GM21423 (cell line): Measurements from ENCODE around the gene TEFM.
"Not testable (repeated sequence)": the region's sequence is repeated elsewhere in the genome, so short reads cannot be mapped to it uniquely, and the experiment has no call there.

ENCODE experiments used
- ATAC-seq: cut with Tn5 transposase; IDR thresholded peaks from one replicate; pipeline ENCODE4 v1.9.1; 2021; ENCODE audit warnings: mild to moderate bottlenecking, moderate library complexity; ENCODE audit not compliant: unreplicated experiment

The TEFM gene

DNA sequence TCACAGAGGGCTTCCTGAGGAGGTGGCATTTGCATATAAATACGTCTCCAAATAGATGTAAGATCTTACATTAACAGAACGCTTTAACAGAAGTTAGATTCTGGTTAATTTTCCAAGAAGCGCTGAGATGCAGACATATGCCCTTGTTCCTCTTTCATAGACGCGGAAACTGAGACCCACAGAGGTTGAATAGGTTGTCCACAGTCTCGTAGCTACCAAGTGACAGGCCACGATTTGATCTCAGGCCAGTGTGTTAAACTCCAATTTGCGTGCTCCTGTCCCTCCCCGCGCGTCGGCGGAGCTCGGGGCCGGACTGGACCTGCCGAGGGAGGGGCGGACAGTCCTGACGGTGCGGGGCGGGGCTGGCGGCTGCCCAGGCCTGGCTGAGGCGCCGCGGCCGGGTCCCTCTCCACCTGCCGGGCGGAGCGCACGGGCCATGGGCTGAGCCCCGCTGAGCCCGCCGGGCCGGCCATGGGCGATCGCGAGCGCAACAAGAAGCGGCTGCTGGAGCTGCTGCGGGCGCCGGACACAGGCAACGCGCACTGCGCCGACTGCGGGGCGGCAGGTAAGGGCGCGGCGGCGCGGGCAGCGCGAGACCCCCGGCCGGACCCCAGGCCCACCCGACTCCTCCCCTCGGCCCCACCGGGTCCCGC is 15.6 kb upstream of the TEFM start, which contains the start of gene ADAP2:
Gene ADAP2 (plus strand): TSS at position 402 of the 653 bp plus-strand sequence. CDS start 70 bp downstream, at position 472.
- ATAC-seq, result no peak

DNA sequence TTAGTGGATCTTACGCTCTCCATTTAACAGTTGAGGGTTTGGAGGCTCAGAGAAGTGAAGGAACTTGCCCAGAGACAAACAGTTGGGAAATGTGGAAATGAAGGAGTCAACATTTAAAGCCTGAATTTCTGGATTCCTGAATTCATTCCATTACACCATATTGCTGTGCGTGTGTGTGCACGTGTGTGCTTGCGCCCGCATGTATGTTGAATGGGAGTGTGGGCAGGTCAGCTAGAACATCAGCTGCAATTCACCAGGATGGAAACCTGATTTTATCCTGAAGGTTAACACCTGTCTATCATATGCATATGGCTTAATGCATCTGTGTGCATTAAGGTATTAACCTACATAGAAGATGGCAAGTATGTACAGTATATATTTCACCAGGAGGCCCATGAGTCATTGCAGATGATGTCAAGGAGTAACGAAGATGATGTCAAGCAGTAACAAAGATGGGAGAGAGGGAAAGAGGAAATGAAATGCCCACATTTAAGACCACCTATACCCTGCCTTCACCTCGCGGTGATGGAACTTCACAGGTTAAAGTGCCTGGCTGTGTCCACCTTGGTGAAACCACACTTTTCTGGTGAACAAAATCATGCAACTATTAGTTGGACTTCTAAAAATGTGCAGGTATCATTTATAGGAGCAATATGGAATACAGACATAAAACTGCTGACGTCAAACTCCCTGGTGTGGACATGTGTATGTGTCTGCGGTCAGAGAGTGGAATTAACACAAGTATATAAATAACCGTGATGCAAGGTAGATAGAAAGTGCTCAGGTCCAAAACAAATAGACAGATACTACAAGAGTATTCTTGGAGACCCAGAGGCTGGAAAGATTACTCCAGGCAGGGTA is 14.9 kb upstream of the TEFM start:
- ATAC-seq, result no peak

DNA sequence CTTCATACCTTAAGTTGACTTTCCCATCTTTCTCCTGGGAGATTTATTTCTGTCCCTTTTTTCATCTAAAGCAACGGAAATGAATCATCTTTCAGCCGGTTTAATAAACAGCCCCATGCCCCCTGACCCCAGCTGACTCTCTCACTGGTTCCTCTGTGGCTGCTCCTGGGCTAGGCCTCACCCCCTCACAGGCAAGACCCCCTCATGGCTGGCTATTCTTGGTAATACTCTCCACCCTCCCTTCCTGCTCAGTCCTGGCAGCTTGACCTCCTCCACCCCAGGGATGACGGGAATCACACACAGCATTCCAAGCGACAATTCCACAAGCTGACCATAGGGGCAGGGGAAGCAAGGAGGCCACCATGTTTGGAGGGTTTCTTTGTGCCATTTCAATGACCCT is 14.2 kb upstream of the TEFM start:
- no peak for ATAC-seq

DNA sequence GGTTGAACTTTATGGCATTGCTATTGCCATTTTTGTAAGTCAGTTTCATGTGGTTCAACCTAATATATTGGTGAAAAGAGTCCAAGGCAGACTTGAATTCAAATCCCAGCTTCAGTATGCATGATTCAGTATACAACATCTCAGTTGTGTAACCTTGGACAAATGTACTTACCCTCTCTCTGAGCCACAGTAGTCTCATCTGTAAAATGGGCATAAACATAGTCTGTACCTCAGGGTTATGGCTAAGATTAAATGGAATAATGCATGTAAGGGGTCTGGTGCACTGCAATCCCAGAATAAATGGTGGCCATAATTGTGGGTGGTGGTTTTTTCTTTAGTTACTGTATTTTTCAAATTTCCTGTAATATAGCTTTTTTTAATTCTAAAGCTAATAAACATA is 11.0 kb upstream of the TEFM start:
- no peak for ATAC-seq

DNA sequence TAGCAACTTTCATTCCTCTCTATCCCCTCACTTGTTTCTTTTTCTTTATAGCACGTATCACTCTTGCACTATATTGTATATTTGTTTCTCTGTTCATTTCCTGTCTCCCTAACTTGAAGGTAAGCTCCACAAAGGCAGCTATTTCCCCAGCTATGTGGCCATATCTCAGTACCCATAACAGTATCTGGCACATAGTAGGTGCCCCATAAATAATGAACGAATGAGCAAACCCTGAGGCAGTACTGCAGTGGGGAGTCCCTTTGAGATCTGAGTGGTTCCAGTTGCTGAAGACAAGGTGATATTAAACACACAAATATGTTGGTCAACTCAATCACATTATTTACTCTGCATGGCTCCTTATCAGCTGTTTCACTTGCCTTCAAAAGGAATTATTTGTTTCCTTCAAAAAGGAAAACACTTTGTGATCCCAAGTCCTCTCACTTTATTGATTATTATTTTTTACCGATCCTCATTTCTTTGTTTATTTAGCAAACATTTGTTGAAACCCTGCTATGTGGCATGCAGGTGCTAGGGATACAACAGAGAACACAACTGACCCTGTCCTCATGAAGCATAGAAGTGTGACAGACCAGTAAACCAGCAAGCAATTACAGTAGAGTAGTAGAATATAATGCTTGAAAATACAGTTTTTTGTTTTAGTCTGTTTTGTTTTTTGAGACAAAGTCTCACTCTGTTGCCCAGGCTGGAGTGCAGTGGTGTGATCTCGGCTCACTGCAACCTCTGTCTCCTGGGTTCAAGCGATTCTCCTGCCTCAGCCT is 10.0 kb upstream of the TEFM start:
- ATAC-seq, result no peak

DNA sequence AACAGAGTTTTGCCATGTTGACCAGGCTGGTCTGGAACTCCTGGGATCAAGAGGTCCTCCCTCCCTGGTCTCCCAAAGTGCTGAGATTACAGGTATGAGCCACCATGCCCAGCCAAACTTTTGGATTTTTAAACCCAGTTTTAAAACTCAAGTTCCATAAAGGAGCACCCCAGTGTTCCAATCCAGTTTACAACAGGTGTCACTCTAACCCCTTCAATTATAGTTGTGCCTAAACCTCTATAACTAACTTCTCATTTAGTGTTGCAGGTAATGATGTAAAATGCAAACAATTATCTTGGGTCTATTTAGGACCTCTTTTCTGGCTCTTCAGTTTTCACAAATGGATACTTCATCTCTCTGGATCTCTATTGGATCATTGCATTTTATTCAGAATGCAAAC is 7.9 kb upstream of the TEFM start:
- ATAC-seq, result no peak

DNA sequence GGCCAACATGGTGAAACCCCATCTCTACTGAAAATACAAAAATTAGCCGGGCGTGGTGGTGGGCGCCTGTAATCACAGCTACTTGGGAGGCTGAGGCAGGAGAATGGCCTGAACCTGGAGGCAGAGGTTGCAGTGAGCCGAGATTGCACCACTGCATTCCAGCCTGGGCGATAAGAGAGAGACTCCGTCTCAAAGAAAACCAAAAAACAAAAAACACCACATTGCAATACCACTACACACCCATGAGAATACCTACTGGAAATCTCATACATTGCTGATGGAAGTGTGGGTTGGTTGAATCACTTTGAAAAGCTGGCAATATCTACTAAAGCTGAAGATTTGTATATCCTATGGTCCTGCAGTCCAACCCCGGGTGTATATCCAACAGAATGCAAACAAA is 4.1 kb upstream of the TEFM start:
- not testable (repeated sequence) for ATAC-seq

DNA sequence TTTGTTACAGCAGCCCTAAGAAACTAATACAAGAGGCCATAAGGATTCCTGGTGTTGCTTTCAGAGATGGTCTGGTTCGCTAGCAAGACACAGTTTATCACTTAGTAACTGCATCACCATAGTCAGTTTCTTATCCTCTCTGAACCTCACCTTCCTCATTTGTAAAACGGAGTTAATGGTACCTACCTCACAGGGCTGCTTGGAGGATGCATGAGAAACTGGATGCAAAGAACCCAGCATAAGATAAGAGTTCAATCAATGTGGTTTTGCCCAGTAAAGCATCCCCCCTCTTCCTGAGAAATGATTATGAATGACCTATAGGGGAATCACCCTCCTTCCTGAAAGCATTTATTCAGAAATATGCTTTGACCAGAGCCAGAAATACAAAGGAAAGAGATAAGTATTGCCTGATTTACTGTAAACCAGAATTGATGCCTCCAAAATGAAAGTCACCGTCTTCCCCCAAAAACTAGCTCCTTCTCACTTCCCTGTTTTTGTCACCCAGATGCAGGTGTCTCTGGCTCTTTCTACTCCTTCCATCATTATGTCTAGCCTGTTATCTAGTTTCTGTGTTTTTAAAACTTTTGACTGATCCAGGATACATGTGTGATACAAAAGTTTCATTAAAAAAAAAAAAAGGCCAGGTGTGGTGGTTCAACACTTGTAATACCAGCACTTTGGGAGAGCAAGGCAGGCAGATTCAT is 2.8 kb upstream of the TEFM start:
- ATAC-seq, result no peak

DNA sequence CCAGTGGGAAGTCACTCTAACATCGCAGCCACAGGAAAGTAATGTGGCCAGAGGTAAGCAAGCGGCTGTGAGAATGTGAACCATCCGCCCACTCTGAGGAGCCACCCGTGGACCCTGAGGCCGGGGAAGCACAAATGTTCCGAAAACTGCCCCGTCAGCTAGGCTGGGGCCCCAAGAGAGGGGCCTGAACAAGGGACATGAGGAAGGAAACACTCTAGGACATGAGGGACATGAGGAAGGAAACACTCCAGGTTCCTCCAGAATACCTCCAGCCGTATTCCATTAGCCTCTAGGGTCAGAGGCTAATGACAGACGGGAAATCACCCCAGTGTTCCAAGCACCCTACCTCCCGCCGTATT is 317 bp downstream of the TEFM start:
- no peak for ATAC-seq

DNA sequence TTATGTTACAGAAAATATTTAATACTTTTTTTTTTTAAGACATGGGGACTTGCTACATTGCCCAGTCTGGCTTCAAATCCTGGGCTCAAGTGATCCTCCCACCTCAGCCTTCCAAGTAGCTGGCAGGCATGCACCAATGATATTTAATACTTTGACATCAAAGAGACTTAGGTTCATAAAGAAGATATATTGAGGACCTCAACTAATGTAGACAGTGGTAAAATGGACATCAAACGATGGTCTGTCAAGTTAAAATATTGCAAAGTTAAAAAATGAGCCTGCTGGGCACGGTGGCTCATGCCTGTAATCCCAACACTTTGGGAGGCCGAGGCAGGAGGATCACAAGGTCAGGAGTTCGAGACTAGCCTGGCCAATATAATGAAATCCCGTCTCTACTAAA is 8.7 kb downstream of the TEFM start:
- no peak for ATAC-seq

DNA sequence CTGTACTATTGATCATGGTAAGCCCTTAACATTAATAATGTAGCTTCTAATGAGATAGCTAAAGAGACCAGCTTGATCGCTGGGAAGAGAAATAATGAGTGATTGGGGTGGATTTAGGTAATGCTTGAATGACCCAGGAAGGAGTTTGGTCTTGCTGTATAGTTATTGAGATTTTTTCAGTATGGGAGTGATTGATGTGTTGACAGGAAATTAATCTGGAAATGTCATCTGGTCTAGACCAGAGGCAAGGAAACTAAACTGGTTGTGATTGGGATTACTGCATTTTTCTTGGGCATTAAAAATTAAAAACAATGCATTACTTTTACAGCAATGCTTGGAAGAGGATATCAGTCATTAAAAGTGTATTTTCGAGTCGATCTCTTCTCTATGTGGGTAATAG is 11.8 kb downstream of the TEFM start:
- no peak for ATAC-seq

DNA sequence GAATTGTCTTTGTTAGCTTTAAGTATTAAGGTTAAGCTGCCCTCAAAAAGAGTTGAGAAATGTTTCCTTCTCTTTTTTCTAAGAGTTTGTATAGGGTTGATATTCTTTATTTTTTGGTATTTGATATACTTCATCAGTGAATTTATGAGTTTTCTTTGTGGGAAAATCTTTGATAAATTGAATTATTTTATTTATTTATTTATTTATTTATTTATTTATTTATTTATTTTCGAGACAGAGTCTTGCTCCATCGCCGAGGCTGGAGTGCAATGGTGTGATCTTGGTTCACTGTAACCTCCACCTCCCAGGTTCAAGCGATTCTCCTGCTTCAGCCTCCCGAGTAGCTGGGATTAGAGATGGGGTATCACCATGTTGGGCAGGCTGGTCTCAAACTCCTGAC is 19.9 kb downstream of the TEFM start:
- ATAC-seq, result no peak

DNA sequence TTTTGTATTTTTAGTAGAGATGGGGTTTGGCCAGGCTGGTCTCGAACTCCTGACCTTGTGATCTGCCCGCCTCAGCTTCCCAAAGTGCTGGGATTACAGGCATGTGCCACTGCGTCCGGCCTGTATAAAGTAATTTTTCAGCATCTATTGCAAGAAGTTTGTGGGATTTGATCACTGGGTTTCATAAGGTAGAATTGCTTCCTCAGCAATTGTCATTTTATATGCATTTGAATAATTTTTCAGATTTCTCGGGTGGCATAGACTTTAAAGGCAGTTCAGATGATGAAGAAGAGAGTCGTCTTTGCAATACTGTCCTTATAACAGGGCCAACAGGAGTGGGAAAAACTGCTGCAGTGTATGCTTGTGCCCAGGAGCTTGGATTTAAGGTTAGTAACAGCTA is 37.0 kb downstream of the TEFM start:
- ATAC-seq, result no peak

DNA sequence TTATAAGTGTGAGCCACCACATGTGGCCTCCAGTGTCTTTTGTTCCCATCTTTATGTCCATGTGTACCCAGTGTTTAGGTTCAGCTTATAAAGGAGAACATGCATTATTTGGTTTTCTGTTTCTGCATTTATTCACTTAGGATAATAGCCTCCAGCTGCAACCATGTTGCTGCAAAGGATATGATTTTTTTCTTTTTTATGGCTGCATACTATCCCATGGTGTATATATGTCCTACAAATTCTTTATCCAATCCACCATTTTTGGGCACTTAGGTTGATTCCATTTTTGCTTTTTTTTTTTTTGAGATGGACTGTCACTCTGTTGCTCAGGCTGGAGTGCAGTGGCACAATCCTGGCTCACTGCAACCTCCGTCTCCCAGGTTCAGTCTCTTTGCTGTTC is 41.4 kb downstream of the TEFM start:
- no peak for ATAC-seq

DNA sequence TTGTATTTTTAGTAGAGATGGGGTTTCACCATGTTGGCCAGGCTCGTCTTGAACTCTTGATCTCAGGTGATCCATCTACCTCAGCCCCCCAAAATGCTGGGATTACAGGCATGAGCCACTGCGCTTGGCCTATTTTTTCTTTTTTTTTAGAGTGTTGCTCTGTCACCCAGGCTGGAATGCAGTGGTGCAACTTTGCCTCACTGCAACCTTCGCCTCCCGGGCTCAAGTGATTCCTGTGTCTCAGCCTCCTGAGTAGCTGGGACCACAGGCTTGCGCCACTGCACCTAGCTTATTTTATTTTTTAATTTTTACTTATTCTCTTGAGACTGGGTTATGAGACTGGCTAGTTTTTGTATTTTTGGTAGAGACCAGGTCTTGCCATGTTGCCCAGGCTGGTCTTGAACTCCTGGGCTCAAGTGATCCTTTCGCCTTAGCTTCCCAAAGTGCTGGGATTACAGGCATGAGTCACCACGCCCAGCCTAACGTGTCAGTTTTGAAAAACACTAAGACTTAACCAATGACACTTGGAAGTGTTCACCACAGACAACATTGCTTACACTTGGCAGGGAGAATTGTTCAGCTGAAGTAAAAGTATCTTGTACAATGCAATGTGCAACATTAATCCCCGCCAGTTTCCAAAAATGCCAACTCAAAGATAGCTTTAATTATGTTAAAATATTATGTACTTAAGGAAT is 47.3 kb downstream of the TEFM start:
- ATAC-seq, result no peak

DNA sequence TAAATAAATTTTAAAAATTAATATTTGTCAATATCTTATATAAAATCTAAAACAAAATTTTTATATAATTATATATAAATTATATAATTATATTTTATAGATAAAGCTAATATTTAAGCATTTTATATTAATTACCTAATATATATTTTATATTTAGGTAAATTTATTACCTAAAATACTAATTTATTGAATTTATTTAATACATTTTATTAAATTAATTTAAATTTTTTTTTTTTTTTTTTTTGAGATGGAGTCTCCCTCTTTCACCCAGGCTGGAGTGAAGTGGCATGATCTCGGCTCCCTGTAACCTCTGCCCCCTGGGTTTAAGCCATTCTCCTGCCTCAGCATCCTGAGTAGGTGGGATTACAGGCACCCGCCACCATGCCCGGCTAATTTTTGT is 51.9 kb downstream of the TEFM start:
- ATAC-seq, result no peak
